HL-60 (cell line): ENCODE measurements around the gene FUT3.
A peak's percentile ranks its signal among the peaks of the same experiment; 100 is the strongest.

ENCODE experiments used
- DNase-seq, 2 experiments: peaks; one replicate each; pipeline ENCODE4 v3.0.0-alpha.2; 2010 to 2020; ENCODE audit warnings: low read depth in 1 of 2, low spot score in 1 of 2
- H3K27ac ChIP-seq: fragments of 250-450 bp; sonication (Bioruptor Pico); replicated peaks from 2 replicates; pipeline ENCODE4 v1.5.1; 2020; ENCODE audit warnings: mild to moderate bottlenecking, moderate library complexity
- H3K27me3 ChIP-seq: fragments of 250-450 bp; sonication (Bioruptor Pico); 2 replicates; pipeline ENCODE4 v1.5.1; 2021; ENCODE audit warnings: mild to moderate bottlenecking, moderate library complexity; ENCODE audit not compliant: insufficient read depth, poor library complexity, severe bottlenecking
- H3K4me3 ChIP-seq: replicated peaks from 2 replicates; pipeline ENCODE4 v1.5.1; 2011; ENCODE audit warnings: mild to moderate bottlenecking, control low read depth, low read length; ENCODE audit not compliant: insufficient read depth
- GABPA ChIP-seq: IDR thresholded peaks from 2 replicates; pipeline ENCODE4 v1.6.1; 2012; ENCODE audit warnings: low read depth
- POLR2AphosphoS5 ChIP-seq: IDR thresholded peaks from 2 replicates; pipeline ENCODE4 v1.6.1; 2012; ENCODE audit warnings: low read depth
- SPI1 ChIP-seq: IDR thresholded peaks from 2 replicates; pipeline ENCODE4 v1.6.1; 2012; ENCODE audit warnings: low read depth, mild to moderate bottlenecking, borderline replicate concordance
- TF ChIP-seq, protein P1 (sequence below): IDR thresholded peaks from one replicate; pipeline ENCODE4 v1.5.1; 2011; ENCODE audit warnings: low read length, control low read depth, inconsistent platforms; ENCODE audit not compliant: insufficient read depth
- TF ChIP-seq, protein P2 (sequence below): IDR thresholded peaks from 2 replicates; pipeline ENCODE4 v1.6.1; 2012; ENCODE audit warnings: low read depth; ENCODE audit not compliant: insufficient replicate concordance

Gene FUT3

DNA sequence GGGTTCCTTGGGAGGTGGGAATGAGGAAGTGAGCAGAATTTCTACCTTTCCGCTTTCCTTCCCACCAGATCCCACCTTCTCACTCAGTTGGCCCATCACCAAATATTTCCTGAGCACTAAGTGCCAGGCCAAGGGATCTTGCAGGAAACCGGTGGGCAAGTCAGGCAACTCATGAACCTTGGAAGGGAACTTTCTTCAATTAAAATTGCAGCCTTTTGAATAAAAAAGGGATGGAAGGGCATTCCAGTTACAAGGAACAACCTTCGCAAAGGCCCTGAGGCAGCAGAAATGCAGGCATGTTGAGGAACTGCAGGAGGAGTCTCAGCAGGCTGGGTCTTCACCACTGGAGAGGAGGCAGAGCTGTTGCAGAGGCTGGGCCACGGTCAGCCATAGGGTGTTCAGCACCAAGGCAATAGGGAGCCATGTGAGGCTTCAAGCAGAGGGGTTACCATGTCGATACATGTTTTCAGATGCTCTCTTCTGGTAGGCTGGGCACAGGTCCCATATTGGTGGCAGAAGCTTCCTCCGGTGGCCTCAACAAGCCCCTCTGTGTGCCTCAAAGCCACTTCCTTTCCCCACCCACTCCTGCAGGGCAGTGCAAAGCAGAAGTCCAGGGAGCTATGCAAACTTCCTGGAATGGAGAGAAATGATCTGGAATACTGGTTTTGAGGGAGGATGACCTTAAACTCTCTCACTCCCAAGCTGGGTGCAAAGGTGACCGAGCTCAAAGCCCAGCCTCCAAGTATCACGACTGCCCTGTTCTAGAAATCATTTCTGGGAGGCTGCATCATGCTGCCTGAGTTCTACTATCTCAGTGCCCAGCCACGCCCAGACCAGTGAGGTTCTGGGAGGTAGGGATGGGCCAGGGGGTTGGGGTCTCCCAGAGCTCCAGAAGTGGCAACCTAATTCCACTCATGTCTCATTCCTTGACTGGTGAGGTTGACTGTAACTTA is 11.9 kb downstream of the FUT3 start, which contains the start of gene FUT6:
FUT6 (minus strand) TSS at position 638 of the 953 bp plus-strand sequence. CDS start 7,135 bp downstream, outside the sequence.
- H3K27ac ChIP-seq, result no peak within 1 kb of the TSS
- no peak within 1 kb of the TSS for H3K4me3 ChIP-seq
- TF ChIP-seq, protein P1, sequence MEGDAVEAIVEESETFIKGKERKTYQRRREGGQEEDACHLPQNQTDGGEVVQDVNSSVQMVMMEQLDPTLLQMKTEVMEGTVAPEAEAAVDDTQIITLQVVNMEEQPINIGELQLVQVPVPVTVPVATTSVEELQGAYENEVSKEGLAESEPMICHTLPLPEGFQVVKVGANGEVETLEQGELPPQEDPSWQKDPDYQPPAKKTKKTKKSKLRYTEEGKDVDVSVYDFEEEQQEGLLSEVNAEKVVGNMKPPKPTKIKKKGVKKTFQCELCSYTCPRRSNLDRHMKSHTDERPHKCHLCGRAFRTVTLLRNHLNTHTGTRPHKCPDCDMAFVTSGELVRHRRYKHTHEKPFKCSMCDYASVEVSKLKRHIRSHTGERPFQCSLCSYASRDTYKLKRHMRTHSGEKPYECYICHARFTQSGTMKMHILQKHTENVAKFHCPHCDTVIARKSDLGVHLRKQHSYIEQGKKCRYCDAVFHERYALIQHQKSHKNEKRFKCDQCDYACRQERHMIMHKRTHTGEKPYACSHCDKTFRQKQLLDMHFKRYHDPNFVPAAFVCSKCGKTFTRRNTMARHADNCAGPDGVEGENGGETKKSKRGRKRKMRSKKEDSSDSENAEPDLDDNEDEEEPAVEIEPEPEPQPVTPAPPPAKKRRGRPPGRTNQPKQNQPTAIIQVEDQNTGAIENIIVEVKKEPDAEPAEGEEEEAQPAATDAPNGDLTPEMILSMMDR, result no peak
- peak; percentile 35; the same call in 1 of the 2 replicates for TF ChIP-seq SPI1
- DNase-seq, result no peak
- H3K27me3 ChIP-seq, result no peaks in the 10 kb centered on the region

- Histone ChIP-seq H3K27ac (no peak overlapping the region), H3K4me3 (no peak overlapping the region)
Observed at GRCh38 chr19:5838353-5839064, 12.7 kb downstream of the FUT3 start.

GRCh38 chr19:5837761-5838352 is 13.4 kb downstream of the FUT3 start:
- Histone ChIP-seq H3K4me3 (no peak overlapping the region), H3K27me3 (no peaks in the 10 kb centered on the region), H3K27ac (no peak overlapping the region)
- no peak for DNase-seq
- TF ChIP-seq GABPA (no peak), SPI1 (no peak), POLR2AphosphoS5 (no peak)
- TF ChIP-seq, protein P2, sequence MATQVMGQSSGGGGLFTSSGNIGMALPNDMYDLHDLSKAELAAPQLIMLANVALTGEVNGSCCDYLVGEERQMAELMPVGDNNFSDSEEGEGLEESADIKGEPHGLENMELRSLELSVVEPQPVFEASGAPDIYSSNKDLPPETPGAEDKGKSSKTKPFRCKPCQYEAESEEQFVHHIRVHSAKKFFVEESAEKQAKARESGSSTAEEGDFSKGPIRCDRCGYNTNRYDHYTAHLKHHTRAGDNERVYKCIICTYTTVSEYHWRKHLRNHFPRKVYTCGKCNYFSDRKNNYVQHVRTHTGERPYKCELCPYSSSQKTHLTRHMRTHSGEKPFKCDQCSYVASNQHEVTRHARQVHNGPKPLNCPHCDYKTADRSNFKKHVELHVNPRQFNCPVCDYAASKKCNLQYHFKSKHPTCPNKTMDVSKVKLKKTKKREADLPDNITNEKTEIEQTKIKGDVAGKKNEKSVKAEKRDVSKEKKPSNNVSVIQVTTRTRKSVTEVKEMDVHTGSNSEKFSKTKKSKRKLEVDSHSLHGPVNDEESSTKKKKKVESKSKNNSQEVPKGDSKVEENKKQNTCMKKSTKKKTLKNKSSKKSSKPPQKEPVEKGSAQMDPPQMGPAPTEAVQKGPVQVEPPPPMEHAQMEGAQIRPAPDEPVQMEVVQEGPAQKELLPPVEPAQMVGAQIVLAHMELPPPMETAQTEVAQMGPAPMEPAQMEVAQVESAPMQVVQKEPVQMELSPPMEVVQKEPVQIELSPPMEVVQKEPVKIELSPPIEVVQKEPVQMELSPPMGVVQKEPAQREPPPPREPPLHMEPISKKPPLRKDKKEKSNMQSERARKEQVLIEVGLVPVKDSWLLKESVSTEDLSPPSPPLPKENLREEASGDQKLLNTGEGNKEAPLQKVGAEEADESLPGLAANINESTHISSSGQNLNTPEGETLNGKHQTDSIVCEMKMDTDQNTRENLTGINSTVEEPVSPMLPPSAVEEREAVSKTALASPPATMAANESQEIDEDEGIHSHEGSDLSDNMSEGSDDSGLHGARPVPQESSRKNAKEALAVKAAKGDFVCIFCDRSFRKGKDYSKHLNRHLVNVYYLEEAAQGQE, result no peak
- TF ChIP-seq, protein P1, result no peak

More at GRCh38 chr19:5838353-5839064, 12.7 kb downstream of the FUT3 start:
- DNase-seq, result no peak
- H3K27me3 ChIP-seq, result no peaks in the 10 kb centered on the region
- no peak for TF ChIP-seq POLR2AphosphoS5
- TF ChIP-seq, protein P2, result no peak
- no peak for TF ChIP-seq SPI1
- no peak for TF ChIP-seq GABPA
- TF ChIP-seq, protein P1, result no peak
